Superior temporal gyrus (tissue), 1 donor: ENCODE results near the gene ZGRF1.
"Not testable (repeated sequence)": the region's sequence is repeated elsewhere in the genome, so short reads cannot be mapped to it uniquely, and the experiment has no call there.

Experiments
- DNase-seq: peaks from one replicate; pipeline ENCODE4 v3.0.0-alpha.2; 2016; ENCODE audit errors: extremely low spot score

Gene ZGRF1

GRCh38 chr4:112557676-112558411 is 78.9 kb downstream of the ZGRF1 start:
- no peak for DNase-seq

- not testable (repeated sequence) for DNase-seq
Measured at GRCh38 chr4:112554271-112554670, 82.4 kb downstream of the ZGRF1 start.

- no peak for DNase-seq
Measured at GRCh38 chr4:112552668-112553067, 84.0 kb downstream of the ZGRF1 start.

GRCh38 chr4:112550728-112551127 is 86.0 kb downstream of the ZGRF1 start:
- DNase-seq = no peak

GRCh38 chr4:112546476-112546875 is 90.2 kb downstream of the ZGRF1 start:
- DNase-seq = no peak

GRCh38 chr4:112545346-112545745 is 91.4 kb downstream of the ZGRF1 start:
- no peak for DNase-seq

GRCh38 chr4:112540695-112541094 is 96.0 kb downstream of the ZGRF1 start:
- DNase-seq = no peak

GRCh38 chr4:112536123-112536522 is 100.6 kb downstream of the ZGRF1 start:
- no peak for DNase-seq

GRCh38 chr4:112532267-112532666 is 104.4 kb downstream of the ZGRF1 start:
- no peak for DNase-seq

GRCh38 chr4:112531146-112531545 is 105.6 kb downstream of the ZGRF1 start:
- DNase-seq = no peak

- DNase-seq = no peak
Measured at GRCh38 chr4:112526061-112526460, 110.6 kb downstream of the ZGRF1 start.

GRCh38 chr4:112523764-112524505 is 112.8 kb downstream of the ZGRF1 start:
- no peak for DNase-seq

- no peak for DNase-seq
Measured at GRCh38 chr4:112523008-112523721, 113.5 kb downstream of the ZGRF1 start.

GRCh38 chr4:112522431-112522830 is 114.3 kb downstream of the ZGRF1 start:
- not testable (repeated sequence) for DNase-seq

GRCh38 chr4:112521123-112522023 is 115.3 kb downstream of the ZGRF1 start:
- no peak for DNase-seq

- DNase-seq = no peak
Measured at GRCh38 chr4:112520598-112521122, 116.0 kb downstream of the ZGRF1 start.

GRCh38 chr4:112519689-112520597 is 116.8 kb downstream of the ZGRF1 start:
- DNase-seq = no peak

- DNase-seq = no peak
Measured at GRCh38 chr4:112518675-112519074, 118.0 kb downstream of the ZGRF1 start.

- no peak for DNase-seq
Measured at GRCh38 chr4:112517911-112518310, 118.8 kb downstream of the ZGRF1 start.

- DNase-seq = no peak
Measured at GRCh38 chr4:112517067-112517634, 119.6 kb downstream of the ZGRF1 start.
